T-helper 22 cell (primary cell): Measurements from ENCODE around the gene NXF3.
"Not testable (repeated sequence)": the region's sequence is repeated elsewhere in the genome, so short reads cannot be mapped to it uniquely, and the experiment has no call there.

ENCODE experiments used
- DNase-seq: peaks from one replicate; pipeline ENCODE4 v3.0.0-alpha.2; 2020; ENCODE audit warnings: low read depth

The NXF3 gene

DNA sequence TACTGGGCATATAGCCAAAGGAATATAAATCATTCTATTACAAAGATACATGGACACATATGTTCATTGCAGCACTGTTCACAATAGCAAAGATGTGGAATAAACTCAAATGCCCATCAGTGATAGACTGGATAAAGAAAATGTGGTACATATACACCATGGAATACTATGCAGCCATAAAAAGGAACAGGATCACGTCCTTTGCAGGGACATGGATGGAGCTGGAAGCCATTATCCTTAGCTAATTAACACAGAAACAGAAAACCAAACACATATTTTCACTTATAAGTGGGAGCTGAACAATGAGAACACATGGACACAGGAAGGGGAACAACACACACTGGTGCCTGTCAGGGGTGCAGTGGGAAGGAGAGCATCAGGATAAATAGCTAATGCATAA is 59.6 kb downstream of the NXF3 start:
- not testable (repeated sequence) for DNase-seq
